Ovary (tissue), 9 donors: ENCODE results near the gene CYGB. TPM values are rescaled to one million over a fixed set of nuclear protein-coding genes. Genes with fewer than 3 reads are reported as not detected.
A peak's percentile ranks its signal among the peaks of the same experiment; 100 is the strongest.
"Not testable (repeated sequence)": the region's sequence is repeated elsewhere in the genome, so short reads cannot be mapped to it uniquely, and the experiment has no call there.

ENCODE experiments used
- DNase-seq, 5 donors: peaks; one replicate each; pipeline ENCODE4 v3.0.0-alpha.2; 2019 to 2020
- H3K27ac ChIP-seq, 2 donors: fragments of 200-600 bp; one replicate each; pipeline versions ENCODE4 v1.5.1 to v1.8.0; 2019 to 2022
- H3K27me3 ChIP-seq: fragments of 200-600 bp; one replicate; pipeline ENCODE4 v1.8.0; 2022
- H3K36me3 ChIP-seq: fragments of 200-600 bp; sonication (generic); one replicate; pipeline ENCODE4 v1.5.1; 2019
- H3K4me1 ChIP-seq: one replicate; pipeline ENCODE4 v1.8.1; 2013; ENCODE audit warnings: mild to moderate bottlenecking, moderate library complexity; ENCODE audit not compliant: insufficient read depth
- H3K4me3 ChIP-seq: fragments of 200-600 bp; sonication (generic); one replicate; pipeline ENCODE4 v1.5.1; 2017
- H3K9me3 ChIP-seq, 2 donors: fragments of 200-600 bp in 1 of 2; sonication (generic) in 1 of 2; one replicate each; pipeline versions ENCODE4 v1.5.1 to v1.8.1; 2013 to 2019; ENCODE audit warnings: mild to moderate bottlenecking in 1 of 2, moderate library complexity in 1 of 2
- EP300 ChIP-seq: sonication (generic); formaldehyde crosslinking; IDR thresholded peaks from one replicate; pipeline ENCODE4 v1.6.1; 2017; ENCODE audit warnings: antibody characterized with exemption
- POLR2A ChIP-seq: fragments of 450-650 bp; IDR thresholded peaks from one replicate; pipeline ENCODE4 v1.6.1; 2017; ENCODE audit warnings: antibody characterized with exemption, mild to moderate bottlenecking, moderate library complexity
- WGBS, 3 donors: extraction: QIAGEN DNeasy Blood & Tissue Kit in 1 of 3; methylation state at CpG; one replicate each; pipeline versions ENCODE4 v1.1.5 to v1.1.7; 2013 to 2017; 5-methylcytosine and 5-hydroxymethylcytosine counted together
- intact Hi-C, 4 donors: fragments of 100-400 bp; cut with DNase I; formaldehyde crosslinking; loops; one replicate each; pipeline versions ENCODE4 v1.11.0 to v1.15.1; 2022 to 2023
- polyA plus RNA-seq, 2 donors: library from polyadenylated mRNA; stranded (reverse); fragments of 200-250 nt in 1 of 2; fragments of 350-450 nt in 1 of 2; fragmentation: Illumina TruSeq in 1 of 2; extraction: RNeasy Lipid Tissue Mini Kit (QIAGEN cat#74804) in 1 of 2; gene quantifications; one replicate each; pipeline ENCODE4 v1.2.3, GENCODE V29; 2013 to 2014
- total RNA-seq, 7 donors: library from RNA; depleted of rRNA in 2 of 7; stranded (reverse); fragments of >200 nt in 2 of 7; fragmentation: NEBNext Ultra II Directional in 3 of 7; extraction: Animal tissue kit (Norgen Biotek cat#: 25700) in 3 of 7; gene quantifications; one replicate each; pipeline versions ENCODE4 v1.1.0 to v1.2.4, GENCODE V29; 2016 to 2023
- TF ChIP-seq, protein P1 (sequence below), 3 donors: fragments of 450-650 bp in 2 of 3; fragments of 200-600 bp in 1 of 3; IDR thresholded peaks; one replicate each; pipeline versions ENCODE4 v1.5.1 to v1.8.0; 2016 to 2022; ENCODE audit warnings: antibody characterized with exemption in 3 of 3, mild to moderate bottlenecking in 1 of 3
- donor health status: DM: no; HTN: no; CAD: no; lungs with moderate emphysema.
- donor health status: DM: no; HTN: no; CAD: no.
- donor health status: Bipolar disorder and iron deficiency.
- donor health status: DM: yes; HTN: yes; CAD: no.
- donor health status: DM: no; HTN: no; CAD: no.
- donor health status: DM: yes; HTN: yes; CAD: no.

CYGB gene
- total and polyA plus RNA-seq, 9 donors, result 3.9 to 35.7 (median 8.1) TPM

- Histone ChIP-seq H3K4me1 (peaks cover 41% of the 10 kb centered on the region), H3K27me3 (no peaks in the 10 kb centered on the region), H3K27ac (peak overlapping the region; percentile 90 to 91), H3K9me3 (no peaks in the 10 kb centered on the region), H3K4me3 (no peak overlapping the region), H3K36me3 (no peaks in the 10 kb centered on the region)
- intact Hi-C loops, result loop anchor here in 2 of 4 donors (5.0 to 10.0 kb wide), 3 partner anchors 96 to 184 kb away; partner anchors contain the start of gene MXRA7 (in 1 of the 2)
- TF ChIP-seq POLR2A, result no peak
- TF ChIP-seq, protein P1, sequence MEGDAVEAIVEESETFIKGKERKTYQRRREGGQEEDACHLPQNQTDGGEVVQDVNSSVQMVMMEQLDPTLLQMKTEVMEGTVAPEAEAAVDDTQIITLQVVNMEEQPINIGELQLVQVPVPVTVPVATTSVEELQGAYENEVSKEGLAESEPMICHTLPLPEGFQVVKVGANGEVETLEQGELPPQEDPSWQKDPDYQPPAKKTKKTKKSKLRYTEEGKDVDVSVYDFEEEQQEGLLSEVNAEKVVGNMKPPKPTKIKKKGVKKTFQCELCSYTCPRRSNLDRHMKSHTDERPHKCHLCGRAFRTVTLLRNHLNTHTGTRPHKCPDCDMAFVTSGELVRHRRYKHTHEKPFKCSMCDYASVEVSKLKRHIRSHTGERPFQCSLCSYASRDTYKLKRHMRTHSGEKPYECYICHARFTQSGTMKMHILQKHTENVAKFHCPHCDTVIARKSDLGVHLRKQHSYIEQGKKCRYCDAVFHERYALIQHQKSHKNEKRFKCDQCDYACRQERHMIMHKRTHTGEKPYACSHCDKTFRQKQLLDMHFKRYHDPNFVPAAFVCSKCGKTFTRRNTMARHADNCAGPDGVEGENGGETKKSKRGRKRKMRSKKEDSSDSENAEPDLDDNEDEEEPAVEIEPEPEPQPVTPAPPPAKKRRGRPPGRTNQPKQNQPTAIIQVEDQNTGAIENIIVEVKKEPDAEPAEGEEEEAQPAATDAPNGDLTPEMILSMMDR (IDR thresholded peaks at IDR 0.05), result peak in 1 of 3 donors; percentile 20
- WGBS, 3 donors, result 16 to 29% (median 23%) methylated on average over 31 of the region's 31 CpGs
- DNase-seq, result peak; percentile 67 to 76 (median 75)
Observed at GRCh38 chr17:76528528-76529223, 8.8 kb downstream of the CYGB start.

DNA sequence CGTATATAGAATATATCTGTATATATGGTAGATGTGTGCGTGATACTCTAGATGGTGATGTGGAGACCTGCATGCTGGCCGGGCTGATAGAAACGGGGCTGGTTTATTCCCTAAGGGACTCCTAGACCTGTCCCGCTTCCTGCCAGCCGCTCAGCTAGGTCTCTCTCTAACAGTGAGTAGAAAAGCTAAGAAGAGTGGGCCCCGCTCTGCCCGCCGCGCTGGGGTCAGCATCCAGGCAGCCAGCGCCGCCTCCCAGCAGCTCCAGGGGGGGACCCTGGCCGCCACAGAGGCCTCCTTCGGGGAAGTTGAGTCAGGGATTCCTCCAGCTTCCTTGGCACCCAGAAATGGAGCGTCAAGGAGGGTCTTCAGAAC lies 9.4 kb downstream of the CYGB start:
- peaks cover 41% of the 10 kb centered on the region for H3K4me1 ChIP-seq

DNA sequence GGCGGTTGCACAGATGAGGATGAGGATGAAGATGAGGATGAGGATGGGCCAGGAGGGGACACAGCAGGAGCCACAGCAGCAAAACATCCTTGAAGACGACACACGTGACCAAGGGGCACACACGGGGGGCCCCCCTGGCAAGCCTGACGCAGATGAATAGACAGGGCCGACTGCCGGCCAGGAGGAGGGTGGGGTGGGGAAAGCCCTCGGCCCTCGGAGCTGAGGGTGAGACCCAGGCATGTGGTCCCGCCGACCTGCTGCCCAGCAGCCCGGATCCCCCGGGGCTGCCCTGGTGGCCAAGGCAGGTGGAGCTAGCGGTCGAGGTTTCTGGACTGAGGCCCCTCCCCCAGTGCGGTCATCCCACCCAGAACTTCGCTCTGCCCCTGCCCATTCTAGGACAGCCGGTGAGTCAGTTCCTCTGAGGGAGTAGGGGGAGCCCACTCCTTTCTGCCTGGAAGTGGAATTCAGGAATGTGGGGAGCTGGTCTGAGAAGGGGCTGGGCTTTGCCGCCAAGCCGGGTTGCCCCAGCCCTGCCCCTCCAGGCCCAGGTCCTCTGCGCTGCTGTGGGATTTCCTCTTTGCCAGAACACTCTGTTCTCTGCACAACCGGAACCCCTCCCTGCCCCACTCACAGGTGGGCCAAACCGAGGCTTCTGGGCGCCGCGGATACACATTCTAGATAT lies 9.9 kb downstream of the CYGB start:
- DNase-seq, result peak; percentile 75 to 88 (median 83)
- peak overlapping the region; percentile 90 to 91 for H3K27ac ChIP-seq

More for the DNA sequence above, 9.4 kb downstream of the CYGB start:
- no peaks in the 10 kb centered on the region for H3K27me3 ChIP-seq
- intact Hi-C loops, result loop anchor here in 2 of 4 donors (5.0 to 10.0 kb wide), 3 partner anchors 97 to 184 kb away; partner anchors contain the start of gene MXRA7 (in 1 of the 2)
- H3K36me3 ChIP-seq, result no peaks in the 10 kb centered on the region
- 36 to 54% (median 45%) methylated on average over 15 of the region's 15 CpGs for WGBS, 3 donors
- H3K27ac ChIP-seq, result peak overlapping the region; percentile 90 to 91
- peak in 4 of 5 donors; percentile 55 to 66 (median 64) for DNase-seq
- H3K9me3 ChIP-seq, result no peaks in the 10 kb centered on the region
- H3K4me3 ChIP-seq, result no peak overlapping the region
- TF ChIP-seq EP300 (no peak), POLR2A (no peak)
- TF ChIP-seq, protein P1 (IDR thresholded peaks at IDR 0.05), result no peak

GRCh38 chr17:76527016-76527415 lies 10.5 kb downstream of the CYGB start:
- 58 to 62% (median 61%) methylated on average over 8 to 9 of the region's 9 CpGs for WGBS, 3 donors
- H3K4me1 ChIP-seq, result peaks cover 41% of the 10 kb centered on the region
- intact Hi-C loops, result loop anchor here in 2 of 4 donors (5.0 to 10.0 kb wide), 3 partner anchors 98 to 185 kb away; partner anchors contain the start of gene MXRA7 (in 1 of the 2)
- not testable (repeated sequence) for H3K4me3 ChIP-seq, H3K9me3 ChIP-seq, H3K36me3 ChIP-seq, H3K27me3 ChIP-seq, DNase-seq
- H3K27ac ChIP-seq, result peak overlapping the region; percentile 90 to 91

More for the DNA sequence above, 9.9 kb downstream of the CYGB start:
- TF ChIP-seq POLR2A (peak; percentile 55), EP300 (peak; percentile 53)
- TF ChIP-seq, protein P1 (IDR thresholded peaks at IDR 0.05), result peak in 2 of 3 donors; percentile 52 to 66
- 6 to 16% (median 9%) methylated on average over 19 to 26 of the region's 26 CpGs for whole genome bisulfite sequencing, 3 donors
- Histone ChIP-seq H3K36me3 (no peaks in the 10 kb centered on the region), H3K4me3 (no peak overlapping the region), H3K27me3 (no peaks in the 10 kb centered on the region), H3K9me3 (no peaks in the 10 kb centered on the region), H3K4me1 (peaks cover 41% of the 10 kb centered on the region)
- intact Hi-C loops, result loop anchor here in 2 of 4 donors (5.0 to 10.0 kb wide), 3 partner anchors 97 to 185 kb away; partner anchors contain the start of gene MXRA7 (in 1 of the 2)

GRCh38 chr17:76525513-76525833 lies 12.0 kb downstream of the CYGB start:
- intact Hi-C loops, result loop anchor here in 2 of 4 donors (5.0 to 10.0 kb wide), 3 partner anchors 99 to 187 kb away; partner anchors contain the start of gene MXRA7 (in 1 of the 2)
- peaks cover 31% of the 10 kb centered on the region for H3K4me1 ChIP-seq
- H3K9me3 ChIP-seq, DNase-seq, H3K27ac ChIP-seq, H3K4me3 ChIP-seq, H3K36me3 ChIP-seq, H3K27me3 ChIP-seq: not testable (repeated sequence)
- 65 to 91% (median 79%) methylated on average over 8 of the region's 8 CpGs for WGBS, 3 donors
